Gastroesophageal sphincter (tissue), 2 donors: ENCODE data around the gene ADAM12.

Source experiments
- POLR2A ChIP-seq, 2 donors: fragments of 450-650 bp; IDR thresholded peaks; one replicate each; pipeline ENCODE4 v1.6.1; 2017; ENCODE audit warnings: antibody characterized with exemption in 2 of 2, mild to moderate bottlenecking in 2 of 2, moderate library complexity in 1 of 2
- POLR2AphosphoS5 ChIP-seq: sonication (generic); formaldehyde crosslinking; IDR thresholded peaks from one replicate; pipeline ENCODE4 v1.6.1; 2017; ENCODE audit warnings: antibody characterized with exemption

DNA sequence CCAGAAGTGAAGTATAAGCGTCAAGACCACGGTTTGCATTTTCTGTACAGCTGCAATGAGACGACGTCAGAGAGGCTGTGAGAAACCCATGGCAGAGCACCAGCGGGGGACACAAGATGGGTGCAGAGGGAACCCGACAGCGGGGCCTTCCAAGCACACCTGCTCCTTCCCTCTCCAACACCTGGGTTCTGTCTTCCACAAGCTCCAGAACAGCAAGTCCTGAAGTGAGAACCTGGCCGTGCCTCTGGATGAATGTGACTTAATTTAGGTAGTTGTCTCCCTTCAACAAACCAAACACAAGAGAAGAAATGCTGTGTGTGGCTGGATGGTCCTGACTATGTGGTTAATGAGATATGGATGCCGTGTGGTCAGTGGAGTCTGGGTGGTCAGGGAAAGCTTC lies 76.1 kb downstream of the ADAM12 start:
- TF ChIP-seq POLR2A (IDR thresholded peaks at IDR 0.05) (no peak), POLR2AphosphoS5 (no peak)
